ENCODE measurements around the gene ZBTB7C. TPM values are rescaled to one million over a fixed set of nuclear protein-coding genes. Genes with fewer than 3 reads are reported as not detected.

Gene ZBTB7C
- total and polyA plus RNA-seq, 9 donors = 1.5 to 26.6 (median 15.7) TPM

DNA sequence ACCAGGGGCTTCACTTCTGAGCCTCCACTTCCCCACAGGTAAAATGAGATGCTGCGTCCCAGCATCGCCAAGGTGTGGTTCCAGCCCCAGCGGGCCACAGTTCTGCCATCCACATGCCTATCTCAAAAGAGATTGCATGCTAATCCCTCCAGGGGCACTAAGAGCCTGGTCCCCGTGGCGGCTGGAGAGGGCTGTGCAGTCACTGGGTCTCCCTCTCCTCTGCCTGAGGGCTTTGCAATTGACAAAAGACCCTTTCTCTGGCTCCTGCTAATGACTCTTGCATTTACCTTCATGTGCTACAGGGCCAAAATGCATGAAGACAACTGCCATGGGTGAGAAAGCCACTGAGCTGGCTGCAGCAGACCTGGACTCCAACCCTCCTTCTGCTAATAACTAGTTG lies 18.5 kb downstream of the ZBTB7C start:
- Histone ChIP-seq H3K36me3 (no peaks in the 10 kb centered on the region), H3K4me3 (no peak overlapping the region), H3K27me3 (no peaks in the 10 kb centered on the region), H3K27ac (no peak overlapping the region), H3K4me1 (ENCODE audit: insufficient read depth) (peaks cover 4% of the 10 kb centered on the region), H3K9me3 (no peaks in the 10 kb centered on the region)
- TF ChIP-seq POLR2A (IDR thresholded peaks at IDR 0.05) (no peak), CTCF (IDR thresholded peaks at IDR 0.05) (no peak), EP300 (IDR thresholded peaks at IDR 0.05) (no peak)
- DNase-seq = no peak
- intact Hi-C loops (cut with DNase I) = no loop called here
- WGBS, 3 donors = 94 to 98% (median 96%) methylated on average over 5 of the region's 5 CpGs

GRCh38 chr18:48388478-48388877 lies 20.7 kb downstream of the ZBTB7C start:
- WGBS, 3 donors = 78 to 81% (median 79%) methylated on average over 4 of the region's 4 CpGs
- intact Hi-C loops (cut with DNase I) = no loop called here
- Histone ChIP-seq H3K9me3 (no peaks in the 10 kb centered on the region), H3K27ac (no peak overlapping the region), H3K4me1 (ENCODE audit: insufficient read depth) (peaks cover 4% of the 10 kb centered on the region), H3K36me3 (no peaks in the 10 kb centered on the region), H3K27me3 (no peaks in the 10 kb centered on the region), H3K4me3 (no peak overlapping the region)
- DNase-seq = no peak
- no peak for TF ChIP-seq POLR2A (IDR thresholded peaks at IDR 0.05)

DNA sequence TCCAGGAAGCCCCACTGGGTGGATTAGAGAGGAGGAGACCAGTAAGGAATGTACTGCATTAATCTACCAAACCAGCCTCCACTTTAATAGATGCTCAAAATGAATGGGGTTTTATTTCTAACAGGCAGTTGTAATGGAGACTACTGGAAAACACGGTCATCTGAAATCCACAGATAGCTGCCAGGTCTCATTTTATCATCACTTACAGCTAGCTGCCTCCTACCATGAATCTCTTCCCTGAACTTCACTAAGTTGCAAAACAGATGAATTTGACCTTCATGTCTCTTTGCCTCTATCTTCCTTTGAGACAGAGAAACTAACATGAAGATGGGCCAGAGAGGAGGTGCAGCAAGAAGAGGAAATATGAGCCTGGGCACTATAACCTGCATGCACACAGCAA lies 21.9 kb downstream of the ZBTB7C start:
- Histone ChIP-seq H3K4me3 (no peak overlapping the region), H3K4me1 (ENCODE audit: insufficient read depth) (peaks cover 2% of the 10 kb centered on the region), H3K9me3 (no peaks in the 10 kb centered on the region), H3K27ac (no peak overlapping the region), H3K36me3 (no peaks in the 10 kb centered on the region), H3K27me3 (no peaks in the 10 kb centered on the region)
- WGBS, 3 donors = 37 to 46% (median 42%) methylated on average over 1 of the region's 1 CpG
- intact Hi-C loops (cut with DNase I) = no loop called here
- no peak for DNase-seq
- no peak for TF ChIP-seq POLR2A (IDR thresholded peaks at IDR 0.05)
- no peak for TF ChIP-seq CTCF (IDR thresholded peaks at IDR 0.05)
- no peak for TF ChIP-seq EP300 (IDR thresholded peaks at IDR 0.05)

GRCh38 chr18:48385596-48385995 lies 23.6 kb downstream of the ZBTB7C start:
- no peaks in the 10 kb centered on the region for H3K36me3 ChIP-seq
- no peak for DNase-seq
- H3K9me3 ChIP-seq = no peaks in the 10 kb centered on the region
- no peaks in the 10 kb centered on the region for H3K27me3 ChIP-seq
- H3K4me1 ChIP-seq (ENCODE audit: insufficient read depth) = peaks cover 2% of the 10 kb centered on the region
- no peak overlapping the region for H3K27ac ChIP-seq
- WGBS, 3 donors = 81 to 85% (median 83%) methylated on average over 12 of the region's 12 CpGs
- TF ChIP-seq EP300 (IDR thresholded peaks at IDR 0.05) = no peak
- no peak for TF ChIP-seq POLR2A (IDR thresholded peaks at IDR 0.05)
- no peak for TF ChIP-seq CTCF (IDR thresholded peaks at IDR 0.05)
- intact Hi-C loops (cut with DNase I) = no loop called here
- no peak overlapping the region for H3K4me3 ChIP-seq

- Histone ChIP-seq H3K4me3 (no peak overlapping the region), H3K4me1 (ENCODE audit: insufficient read depth) (no peaks in the 10 kb centered on the region), H3K9me3 (no peaks in the 10 kb centered on the region), H3K27me3 (no peaks in the 10 kb centered on the region), H3K36me3 (no peaks in the 10 kb centered on the region), H3K27ac (no peak overlapping the region)
- intact Hi-C loops (cut with DNase I) = no loop called here
- TF ChIP-seq CTCF (IDR thresholded peaks at IDR 0.05) = no peak
- no peak for TF ChIP-seq EP300 (IDR thresholded peaks at IDR 0.05)
- no peak for TF ChIP-seq POLR2A (IDR thresholded peaks at IDR 0.05)
- WGBS, 3 donors = 33 to 92% (median 46%) methylated on average over 3 of the region's 3 CpGs
- DNase-seq = no peak
Observed at GRCh38 chr18:48376934-48377333, 32.2 kb downstream of the ZBTB7C start.
